HEK293 (cell line): ENCODE measurements around the gene RBM26.
"Not testable (repeated sequence)": the region's sequence is repeated elsewhere in the genome, so short reads cannot be mapped to it uniquely, and the experiment has no call there.

Experiments used
- CTCF ChIA-PET: fragments of 350-600 bp; formaldehyde crosslinking; extraction: SDS; loops from one replicate; lab custom pipeline; 2021; ENCODE audit warnings: antibody characterized with exemption; lab: Yijun Ruan, JAX
- POLR2A ChIA-PET: fragments of 300-600 bp; formaldehyde crosslinking; extraction: SDS; loops from one replicate; lab custom pipeline; 2020; ENCODE audit warnings: antibody characterized with exemption, inconsistent platforms; lab: Yijun Ruan, JAX
- H3K27ac ChIP-seq: fragments of 200-500 bp; sonication (Bioruptor generic); 2 replicates; pipeline ENCODE4 v1.5.1; 2014; ENCODE audit warnings: low read depth, low read length, control low read depth, inconsistent platforms; ENCODE audit errors: extremely low read depth
- H3K36me3 ChIP-seq, 2 experiments: fragments of 200-500 bp in 1 of 2; sonication (Bioruptor generic) in 1 of 2; 1 replicate in 1 of 2; 2 replicates in 1 of 2; pipeline ENCODE4 v1.5.1; 2014 to 2017; ENCODE audit warnings: inconsistent platforms in 2 of 2, low read length in 2 of 2; ENCODE audit not compliant: control insufficient read depth in 2 of 2, insufficient read depth in 1 of 2
- H3K4me1 ChIP-seq: fragments of 200-500 bp; sonication (Bioruptor generic); 2 replicates; pipeline ENCODE4 v1.5.1; 2014; ENCODE audit warnings: mild to moderate bottlenecking, low read length, inconsistent platforms; ENCODE audit not compliant: control insufficient read depth, insufficient read depth
- H3K4me3 ChIP-seq: 2 replicates; pipeline ENCODE4 v1.5.1; 2011; ENCODE audit warnings: low read depth, mild to moderate bottlenecking, control low read depth, low read length, moderate library complexity
- H3K9me3 ChIP-seq: fragments of 200-500 bp; sonication (Bioruptor generic); 2 replicates; pipeline ENCODE4 v1.5.1; 2014; ENCODE audit warnings: low read depth, low read length, inconsistent platforms; ENCODE audit not compliant: control insufficient read depth, insufficient read depth
- GLI2 ChIP-seq: fragments of 450-650 bp; formaldehyde crosslinking; IDR thresholded peaks from 2 replicates; pipeline ENCODE4; 2017; ENCODE audit warnings: missing biosample characterization, missing genetic modification characterization, low read depth, borderline replicate concordance
- HOXC10 ChIP-seq: sonication (generic); formaldehyde crosslinking; IDR thresholded peaks from 2 replicates; pipeline ENCODE4 v1.8.1; 2023; ENCODE audit warnings: mild to moderate bottlenecking, missing genetic modification reagents
- HOXD13 ChIP-seq: sonication (generic); formaldehyde crosslinking; IDR thresholded peaks from 2 replicates; pipeline ENCODE4 v1.8.0; 2022; ENCODE audit warnings: missing genetic modification reagents, borderline replicate concordance
- MEIS1 ChIP-seq: sonication (generic); formaldehyde crosslinking; IDR thresholded peaks from 2 replicates; pipeline ENCODE4 v1.8.1; 2022; ENCODE audit warnings: missing genetic modification reagents, mild to moderate bottlenecking, borderline replicate concordance
- MZF1 ChIP-seq: fragments of 450-650 bp; formaldehyde crosslinking; IDR thresholded peaks from 2 replicates; pipeline ENCODE4 v1.5.1; 2017; ENCODE audit warnings: missing biosample characterization, missing genetic modification characterization, borderline replicate concordance
- TSHZ1 ChIP-seq: fragments of 450-650 bp; formaldehyde crosslinking; IDR thresholded peaks from 2 replicates; pipeline ENCODE4 v1.5.1; 2016; ENCODE audit warnings: missing biosample characterization, missing genetic modification characterization, borderline replicate concordance
- WT1 ChIP-seq: fragments of 450-650 bp; formaldehyde crosslinking; IDR thresholded peaks from 2 replicates; pipeline ENCODE4 v1.5.1; 2016; ENCODE audit warnings: missing biosample characterization, missing genetic modification characterization
- ZFP41 ChIP-seq: fragments of 450-650 bp; formaldehyde crosslinking; IDR thresholded peaks from 2 replicates; pipeline ENCODE4 v1.5.1; 2016; ENCODE audit warnings: missing biosample characterization, missing genetic modification characterization, borderline replicate concordance
- ZFP69B ChIP-seq: fragments of 450-650 bp; formaldehyde crosslinking; IDR thresholded peaks from 2 replicates; pipeline ENCODE4 v1.5.1; 2016; ENCODE audit warnings: missing biosample characterization, missing genetic modification characterization
- ZNF138 ChIP-seq: fragments of 450-650 bp; formaldehyde crosslinking; IDR thresholded peaks from 2 replicates; pipeline ENCODE4 v1.5.1; 2016; ENCODE audit warnings: missing biosample characterization, missing genetic modification characterization, borderline replicate concordance
- ZNF157 ChIP-seq: fragments of 450-650 bp; formaldehyde crosslinking; IDR thresholded peaks from 2 replicates; pipeline ENCODE4 v1.5.1; 2016; ENCODE audit warnings: missing biosample characterization, missing genetic modification characterization
- ZNF221 ChIP-seq: fragments of 450-650 bp; formaldehyde crosslinking; IDR thresholded peaks from 2 replicates; pipeline ENCODE4 v1.5.1; 2017; ENCODE audit warnings: missing biosample characterization, missing genetic modification characterization, borderline replicate concordance
- ZNF292 ChIP-seq: fragments of 450-650 bp; formaldehyde crosslinking; IDR thresholded peaks from 2 replicates; pipeline ENCODE4 v1.5.1; 2016; ENCODE audit warnings: low read depth, missing biosample characterization, missing genetic modification characterization, borderline replicate concordance
- ZNF510 ChIP-seq: fragments of 450-650 bp; formaldehyde crosslinking; IDR thresholded peaks from 2 replicates; pipeline ENCODE4 v1.5.1; 2018; ENCODE audit warnings: mild to moderate bottlenecking, missing genetic modification characterization, missing biosample characterization; ENCODE audit not compliant: insufficient replicate concordance
- ZNF544 ChIP-seq: fragments of 450-650 bp; formaldehyde crosslinking; IDR thresholded peaks from 2 replicates; pipeline ENCODE4 v1.5.0; 2017; ENCODE audit warnings: missing biosample characterization, missing genetic modification characterization
- ZNF580 ChIP-seq: fragments of 450-650 bp; formaldehyde crosslinking; IDR thresholded peaks from 2 replicates; pipeline ENCODE4 v1.5.1; 2016; ENCODE audit warnings: missing biosample characterization, missing genetic modification characterization
- ZNF585B ChIP-seq: fragments of 450-650 bp; formaldehyde crosslinking; IDR thresholded peaks from 2 replicates; pipeline ENCODE4 v1.5.1; 2016; ENCODE audit warnings: missing biosample characterization, missing genetic modification characterization
- ZNF639 ChIP-seq: fragments of 450-650 bp; formaldehyde crosslinking; IDR thresholded peaks from 2 replicates; pipeline ENCODE4 v1.5.1; 2016; ENCODE audit warnings: missing biosample characterization, missing genetic modification characterization
- ZNF707 ChIP-seq: fragments of 450-650 bp; formaldehyde crosslinking; IDR thresholded peaks from 2 replicates; pipeline ENCODE4 v1.5.1; 2016; ENCODE audit warnings: missing biosample characterization, missing genetic modification characterization
- ZNF768 ChIP-seq: fragments of 450-650 bp; formaldehyde crosslinking; IDR thresholded peaks from 2 replicates; pipeline ENCODE4 v1.5.1; 2018; ENCODE audit warnings: missing biosample characterization, mild to moderate bottlenecking, missing genetic modification characterization
- ZSCAN23 ChIP-seq: fragments of 450-650 bp; formaldehyde crosslinking; IDR thresholded peaks from 2 replicates; pipeline ENCODE4 v1.5.1; 2016; ENCODE audit warnings: missing biosample characterization, missing genetic modification characterization
- ZSCAN30 ChIP-seq: fragments of 450-650 bp; IDR thresholded peaks from 2 replicates; pipeline ENCODE4 v1.5.1; 2018; ENCODE audit warnings: missing biosample characterization, mild to moderate bottlenecking, missing genetic modification characterization, moderate library complexity
- ZSCAN4 ChIP-seq: fragments of 450-650 bp; formaldehyde crosslinking; IDR thresholded peaks from 2 replicates; pipeline ENCODE4 v1.5.1; 2017; ENCODE audit warnings: missing biosample characterization, missing genetic modification characterization

The RBM26 gene

GRCh38 chr13:79281339-79281747, 124.7 kb downstream of the RBM26 start:
- ChIA-PET POLR2A (no interaction called here), CTCF (no interaction called here)
- no peaks in the 10 kb centered on the region for H3K9me3 ChIP-seq
- TF ChIP-seq ZNF292 = no peak
- no peak for TF ChIP-seq ZNF138 (tag by site-specific recombination)
- no peak for TF ChIP-seq HOXC10
- no peak for TF ChIP-seq ZNF707
- TF ChIP-seq HOXD13 (CRISPR knock-in tag) = no peak
- H3K27ac ChIP-seq = no peak overlapping the region
- no peak overlapping the region for H3K4me3 ChIP-seq
- H3K36me3 ChIP-seq = no peaks in the 10 kb centered on the region
- H3K4me1 ChIP-seq = no peaks in the 10 kb centered on the region

- H3K4me1 ChIP-seq, H3K36me3 ChIP-seq, CTCF ChIA-PET, H3K27ac ChIP-seq, POLR2A ChIA-PET, H3K4me3 ChIP-seq, H3K9me3 ChIP-seq: not testable (repeated sequence)
Measured at GRCh38 chr13:79279735-79280134, 126.3 kb downstream of the RBM26 start.

GRCh38 chr13:79273045-79273444, 133.0 kb downstream of the RBM26 start:
- Histone ChIP-seq H3K36me3 (no peaks in the 10 kb centered on the region), H3K9me3 (no peaks in the 10 kb centered on the region), H3K4me1 (no peaks in the 10 kb centered on the region), H3K27ac (no peak overlapping the region), H3K4me3 (no peak overlapping the region)
- no peak for TF ChIP-seq TSHZ1 (tag by site-specific recombination)
- TF ChIP-seq ZSCAN23 (tag by site-specific recombination) = no peak
- no peak for TF ChIP-seq ZNF157 (tag by site-specific recombination)
- TF ChIP-seq MZF1 (tag by site-specific recombination) = no peak
- TF ChIP-seq MEIS1 = no peak
- TF ChIP-seq ZSCAN4 = no peak
- TF ChIP-seq ZNF580 (tag by site-specific recombination) = no peak
- no peak for TF ChIP-seq ZSCAN30 (tag by site-specific recombination)
- ChIA-PET POLR2A (no interaction called here), CTCF (no interaction called here)

- CTCF ChIA-PET = no interaction called here
- TF ChIP-seq ZNF768 (tag by site-specific recombination) = no peak
- no peak for TF ChIP-seq ZNF639 (tag by site-specific recombination)
- no peak for TF ChIP-seq ZNF544 (tag by site-specific recombination)
- TF ChIP-seq ZNF221 (tag by site-specific recombination) = no peak
- TF ChIP-seq ZFP69B (tag by site-specific recombination) = no peak
- TF ChIP-seq WT1 (tag by site-specific recombination) = no peak
- no peak for TF ChIP-seq MZF1 (tag by site-specific recombination)
- no peak for TF ChIP-seq ZFP41 (tag by site-specific recombination)
- no peak for TF ChIP-seq ZNF585B (tag by site-specific recombination)
- no peak for TF ChIP-seq GLI2 (tag by site-specific recombination)
- no peak for TF ChIP-seq ZNF510 (tag by site-specific recombination)
Measured at GRCh38 chr13:79271616-79272015, 134.4 kb downstream of the RBM26 start.

More at GRCh38 chr13:79271616-79272015, 134.4 kb downstream of the RBM26 start:
- Histone ChIP-seq H3K9me3 (no peaks in the 10 kb centered on the region), H3K4me3 (no peak overlapping the region), H3K36me3 (no peaks in the 10 kb centered on the region), H3K4me1 (no peaks in the 10 kb centered on the region), H3K27ac (no peak overlapping the region)
- POLR2A ChIA-PET = no interaction called here
